ENCODE data around the gene RPS6KL1. TPM values are rescaled to one million over a fixed set of nuclear protein-coding genes. Genes with fewer than 3 reads are reported as not detected.

The RPS6KL1 gene
- total and polyA plus RNA-seq, 2 experiments from 2014 or later: 0.23 to 1.4 TPM

DNA sequence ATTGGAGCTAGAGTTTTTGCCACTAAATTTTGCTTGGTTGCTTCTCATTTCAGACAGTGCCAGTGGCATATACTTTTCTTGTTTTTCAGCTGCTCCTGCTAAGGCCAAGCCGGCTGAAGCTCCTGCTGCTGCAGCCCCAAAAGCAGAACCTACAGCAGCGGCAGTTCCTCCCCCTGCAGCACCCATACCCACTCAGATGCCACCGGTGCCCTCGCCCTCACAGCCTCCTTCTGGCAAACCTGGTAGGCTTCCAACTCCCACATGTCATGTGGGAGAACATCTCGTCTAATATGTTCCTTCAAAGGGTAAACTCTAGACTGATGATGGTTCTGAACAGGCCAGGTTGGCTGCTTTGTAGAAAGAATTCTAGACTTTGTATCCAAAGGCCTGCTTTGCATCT, 30.3 kb downstream of the RPS6KL1 start:
- Histone ChIP-seq H3K9me2 (ENCODE audit: insufficient read depth) (no peaks in the 10 kb centered on the region), H4K20me1 (ENCODE audit: insufficient read depth) (peaks cover 11% of the 10 kb centered on the region), H3K27ac (no peak overlapping the region), H3K27me3 (replicated peaks; ENCODE audit: insufficient read depth) (no peaks in the 10 kb centered on the region), H3K79me2 (ENCODE audit: insufficient read depth) (peaks cover 79% of the 10 kb centered on the region), H3K4me1 (ENCODE audit: insufficient read depth) (peaks cover 26% of the 10 kb centered on the region), H3K9ac (no peak overlapping the region), H2AFZ (no peak overlapping the region), H3F3A (ENCODE audit: insufficient read depth) (peaks cover 33% of the 10 kb centered on the region), H3K4me2 (ENCODE audit: unreplicated experiment) (no peak overlapping the region), H3K4me3 (no peak overlapping the region), H3K36me3 (ENCODE audit: low read depth) (peaks cover 80% of the 10 kb centered on the region), H3K9me3 (ENCODE audit: low read depth) (no peaks in the 10 kb centered on the region)
- WGBS, 2 experiments (ENCODE audit: low coverage in 1 of 2, low lambda C conversion rate in 2 of 2, missing lambda C conversion rate in 2 of 2): 77 to 81% methylated on average over 5 of the region's 5 CpGs
- TF ChIP-seq EZH2 (IDR thresholded peaks at IDR 0.05; ENCODE audit: insufficient read depth, poor library complexity, severe bottlenecking) (no peak), EZH2phosphoT487 (IDR thresholded peaks at IDR 0.05; ENCODE audit: insufficient read depth, low read depth) (no peak)
- in situ Hi-C loops (cut with MboI): no loop called here
- DNase-seq: no peak

DNA sequence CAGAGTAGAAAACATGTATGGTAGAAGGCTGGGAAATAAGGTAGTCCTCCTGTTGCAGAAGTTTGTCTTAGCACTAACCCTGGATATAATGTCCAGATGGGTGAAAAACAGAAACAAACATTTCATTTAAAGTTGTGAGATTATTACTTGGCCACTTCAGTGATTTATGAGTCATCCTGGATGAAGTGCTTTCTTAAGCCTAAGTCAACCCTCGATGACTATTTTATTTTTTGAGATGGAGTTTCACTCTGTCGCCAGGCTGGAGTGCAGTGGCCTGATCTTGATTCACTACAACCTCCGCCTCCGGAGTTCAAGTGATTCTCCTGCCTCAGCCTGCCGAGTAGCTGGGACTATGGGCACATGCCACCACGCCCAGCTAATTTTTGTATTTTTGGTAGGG, 31.2 kb downstream of the RPS6KL1 start:
- Histone ChIP-seq H3F3A (ENCODE audit: insufficient read depth) (peaks cover 42% of the 10 kb centered on the region), H3K4me2 (ENCODE audit: unreplicated experiment) (peak overlapping the region; percentile 27), H3K4me1 (ENCODE audit: insufficient read depth) (peaks cover 35% of the 10 kb centered on the region), H3K27ac (peak overlapping the region; percentile 47), H4K20me1 (ENCODE audit: insufficient read depth) (peaks cover 14% of the 10 kb centered on the region), H2AFZ (no peak overlapping the region), H3K4me3 (no peak overlapping the region), H3K36me3 (ENCODE audit: low read depth) (peaks cover 71% of the 10 kb centered on the region), H3K27me3 (replicated peaks; ENCODE audit: insufficient read depth) (no peaks in the 10 kb centered on the region), H3K9me2 (ENCODE audit: insufficient read depth) (no peaks in the 10 kb centered on the region), H3K79me2 (ENCODE audit: insufficient read depth) (peaks cover 88% of the 10 kb centered on the region), H3K9ac (no peak overlapping the region; the same call in 1 of the 2 replicates), H3K9me3 (ENCODE audit: low read depth) (no peaks in the 10 kb centered on the region)
- 54 to 55% methylated on average over 6 of the region's 6 CpGs for WGBS, 2 experiments (ENCODE audit: low coverage in 1 of 2, low lambda C conversion rate in 2 of 2, missing lambda C conversion rate in 2 of 2)
- in situ Hi-C loops (cut with MboI): no loop called here
- no peak for TF ChIP-seq EZH2phosphoT487 (IDR thresholded peaks at IDR 0.05; ENCODE audit: insufficient read depth, low read depth)
- DNase-seq: peak; percentile 74

DNA sequence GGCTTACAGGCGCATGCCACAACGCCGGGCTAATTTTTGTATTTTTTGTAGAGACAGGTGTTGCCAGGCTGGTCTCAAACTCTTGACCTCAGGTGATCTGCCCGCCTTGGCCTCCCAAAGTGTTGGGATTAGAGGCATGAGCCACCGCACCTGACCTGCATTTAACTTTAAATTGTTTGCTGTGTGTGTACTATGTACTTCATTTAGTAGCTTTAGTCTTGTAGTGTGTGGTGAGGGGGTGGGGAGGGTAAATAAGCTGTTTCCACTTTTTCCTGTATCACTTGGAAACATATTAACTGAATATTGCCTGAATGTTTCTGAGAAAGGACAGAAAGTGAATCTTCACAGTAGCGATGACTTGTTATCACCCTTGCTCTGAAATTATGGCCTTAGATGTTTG, 32.8 kb downstream of the RPS6KL1 start:
- TF ChIP-seq EZH2 (IDR thresholded peaks at IDR 0.05; ENCODE audit: insufficient read depth, poor library complexity, severe bottlenecking) (no peak), EZH2phosphoT487 (IDR thresholded peaks at IDR 0.05; ENCODE audit: insufficient read depth, low read depth) (no peak)
- H3K9ac ChIP-seq: no peak overlapping the region
- 94 to 99% methylated on average over 6 of the region's 6 CpGs for WGBS, 2 experiments (ENCODE audit: low coverage in 1 of 2, low lambda C conversion rate in 2 of 2, missing lambda C conversion rate in 2 of 2)
- in situ Hi-C loops (cut with MboI): no loop called here
- peaks cover 56% of the 10 kb centered on the region for H3F3A ChIP-seq (ENCODE audit: insufficient read depth)
- peaks cover 85% of the 10 kb centered on the region for H3K79me2 ChIP-seq (ENCODE audit: insufficient read depth)
- H3K4me1 ChIP-seq (ENCODE audit: insufficient read depth): peaks cover 49% of the 10 kb centered on the region
- no peak overlapping the region for H3K27ac ChIP-seq
- H3K9me3 ChIP-seq (ENCODE audit: low read depth): no peaks in the 10 kb centered on the region
- no peaks in the 10 kb centered on the region for H3K27me3 ChIP-seq (replicated peaks; ENCODE audit: insufficient read depth)
- peaks cover 21% of the 10 kb centered on the region for H4K20me1 ChIP-seq (ENCODE audit: insufficient read depth)
- H2AFZ ChIP-seq: no peak overlapping the region
- no peak overlapping the region for H3K4me2 ChIP-seq (ENCODE audit: unreplicated experiment)
- H3K4me3 ChIP-seq: no peak overlapping the region
- peaks cover 55% of the 10 kb centered on the region for H3K36me3 ChIP-seq (ENCODE audit: low read depth)
- no peak for DNase-seq
- H3K9me2 ChIP-seq (ENCODE audit: insufficient read depth): no peaks in the 10 kb centered on the region

DNA sequence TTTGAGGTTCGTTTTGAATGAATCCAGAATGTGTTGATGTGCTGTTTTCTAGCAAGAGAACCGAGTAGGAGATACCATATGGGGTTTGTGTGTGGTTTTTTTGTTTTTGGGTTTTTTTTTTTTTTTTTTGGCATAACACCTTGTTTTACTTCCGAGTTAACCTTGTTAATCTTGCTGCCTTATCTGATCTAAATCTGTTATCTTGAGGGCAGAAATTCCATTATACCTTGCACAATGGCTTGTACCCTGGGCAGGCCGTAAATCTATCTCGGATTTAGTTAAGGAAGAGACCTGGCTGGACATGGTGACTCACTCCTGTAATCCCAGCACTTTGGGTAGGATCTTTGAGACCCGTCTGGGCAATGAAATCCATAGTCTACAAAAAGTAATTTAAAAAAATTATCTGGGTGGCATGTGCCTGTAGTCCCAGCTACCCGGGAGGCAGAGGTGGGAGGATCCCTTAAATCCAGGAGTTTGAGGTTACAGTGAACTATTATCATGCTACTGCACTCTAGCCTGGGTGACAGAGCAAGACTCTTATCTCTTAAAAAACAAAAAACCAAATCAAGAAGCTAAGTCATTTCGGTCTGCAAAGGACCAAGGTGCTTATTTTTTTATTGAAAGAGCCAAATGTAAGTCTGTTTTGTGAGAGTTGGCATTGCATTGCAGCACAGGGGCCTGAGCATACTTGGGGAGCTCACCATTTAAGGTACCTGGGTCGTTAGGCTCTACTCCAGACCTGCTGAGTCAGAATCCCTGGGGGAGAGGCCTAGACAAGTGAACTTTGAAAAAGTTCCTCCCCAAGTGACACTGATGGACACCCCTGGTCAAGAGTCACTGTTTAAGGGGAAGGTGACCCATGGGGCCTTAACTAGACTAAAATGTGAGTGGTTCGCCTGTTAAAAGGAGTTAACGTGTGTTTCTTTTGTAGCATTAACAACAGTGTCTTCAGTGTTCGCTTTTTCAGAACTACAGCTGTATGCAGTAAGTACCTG, 34.6 kb downstream of the RPS6KL1 start:
- Histone ChIP-seq H3K27me3 (replicated peaks; ENCODE audit: insufficient read depth) (no peaks in the 10 kb centered on the region), H3K9me3 (ENCODE audit: low read depth) (no peaks in the 10 kb centered on the region), H3K9me2 (ENCODE audit: insufficient read depth) (no peaks in the 10 kb centered on the region), H3F3A (ENCODE audit: insufficient read depth) (peaks cover 74% of the 10 kb centered on the region), H3K27ac (peak overlapping the region; percentile 17; the same call in 1 of the 2 replicates), H3K4me1 (ENCODE audit: insufficient read depth) (peaks cover 67% of the 10 kb centered on the region), H3K79me2 (ENCODE audit: insufficient read depth) (peaks cover 90% of the 10 kb centered on the region), H3K36me3 (ENCODE audit: low read depth) (peaks cover 37% of the 10 kb centered on the region), H3K9ac (peak overlapping the region; percentile 1; the same call in 1 of the 2 replicates), H3K4me2 (ENCODE audit: unreplicated experiment) (peak overlapping the region; percentile 18), H2AFZ (no peak overlapping the region), H3K4me3 (no peak overlapping the region), H4K20me1 (ENCODE audit: insufficient read depth) (peaks cover 29% of the 10 kb centered on the region)
- TF ChIP-seq EZH2phosphoT487 (IDR thresholded peaks at IDR 0.05; ENCODE audit: insufficient read depth, low read depth): no peak
- peak; percentile 45 for DNase-seq
- in situ Hi-C loops (cut with MboI): no loop called here
- 50 to 53% methylated on average over 12 of the region's 12 CpGs for WGBS, 2 experiments (ENCODE audit: low coverage in 1 of 2, low lambda C conversion rate in 2 of 2, missing lambda C conversion rate in 2 of 2)
